ENCODE measurements around the gene PCNX1.

The PCNX1 gene

GRCh38 chr14:70893062-70893845 is 14.0 kb upstream of the PCNX1 start:
- DNase-seq (ENCODE audit: extremely low read depth, insufficient read length) = no peak
- H3K36me3 ChIP-seq (ENCODE audit: control insufficient read depth, insufficient read depth, low read length) = no peaks in the 10 kb centered on the region
- TF ChIP-seq CTCF (IDR thresholded peaks at IDR 0.05; ENCODE audit: insufficient read depth, low read length, poor library complexity, severe bottlenecking) = no peak
- no peaks in the 10 kb centered on the region for H3K27me3 ChIP-seq (replicated peaks; ENCODE audit: control insufficient read depth, insufficient read depth, low read length)
- H3K4me3 ChIP-seq (replicated peaks; ENCODE audit: low read depth, low read length) = no peak overlapping the region

GRCh38 chr14:70893858-70894291 is 13.4 kb upstream of the PCNX1 start:
- Histone ChIP-seq H3K4me3 (replicated peaks; ENCODE audit: low read depth, low read length) (0 out of 2 replicates have a peak overlapping the region, but pooled peaks have one; percentile 11), H3K36me3 (ENCODE audit: control insufficient read depth, insufficient read depth, low read length) (no peaks in the 10 kb centered on the region), H3K27me3 (replicated peaks; ENCODE audit: control insufficient read depth, insufficient read depth, low read length) (no peaks in the 10 kb centered on the region)
- TF ChIP-seq CTCF (IDR thresholded peaks at IDR 0.05; ENCODE audit: insufficient read depth, low read length, poor library complexity, severe bottlenecking) = no peak
- DNase-seq (ENCODE audit: extremely low read depth, insufficient read length) = no peak

- DNase-seq (ENCODE audit: extremely low read depth, insufficient read length) = no peak
- no peak for TF ChIP-seq CTCF (IDR thresholded peaks at IDR 0.05; ENCODE audit: insufficient read depth, low read length, poor library complexity, severe bottlenecking)
- Histone ChIP-seq H3K4me3 (replicated peaks; ENCODE audit: low read depth, low read length) (no peak overlapping the region), H3K36me3 (ENCODE audit: control insufficient read depth, insufficient read depth, low read length) (no peaks in the 10 kb centered on the region), H3K27me3 (replicated peaks; ENCODE audit: control insufficient read depth, insufficient read depth, low read length) (no peaks in the 10 kb centered on the region)
Observed at GRCh38 chr14:70894868-70895267, 12.4 kb upstream of the PCNX1 start.

- no peak for DNase-seq (ENCODE audit: extremely low read depth, insufficient read length)
- no peak for TF ChIP-seq CTCF (IDR thresholded peaks at IDR 0.05; ENCODE audit: insufficient read depth, low read length, poor library complexity, severe bottlenecking)
- Histone ChIP-seq H3K27me3 (replicated peaks; ENCODE audit: control insufficient read depth, insufficient read depth, low read length) (no peaks in the 10 kb centered on the region), H3K4me3 (replicated peaks; ENCODE audit: low read depth, low read length) (no peak overlapping the region), H3K36me3 (ENCODE audit: control insufficient read depth, insufficient read depth, low read length) (no peaks in the 10 kb centered on the region)
Observed at GRCh38 chr14:70896317-70896716, 10.9 kb upstream of the PCNX1 start.

- Histone ChIP-seq H3K4me3 (replicated peaks; ENCODE audit: low read depth, low read length) (no peak overlapping the region), H3K27me3 (replicated peaks; ENCODE audit: control insufficient read depth, insufficient read depth, low read length) (no peaks in the 10 kb centered on the region), H3K36me3 (ENCODE audit: control insufficient read depth, insufficient read depth, low read length) (no peaks in the 10 kb centered on the region)
- DNase-seq (ENCODE audit: extremely low read depth, insufficient read length) = no peak
- no peak for TF ChIP-seq CTCF (IDR thresholded peaks at IDR 0.05; ENCODE audit: insufficient read depth, low read length, poor library complexity, severe bottlenecking)
Observed at GRCh38 chr14:70896981-70897380, 10.3 kb upstream of the PCNX1 start.
